HepG2 (cell line): ENCODE data around the gene ABCC1. TPM values are rescaled to one million over a fixed set of nuclear protein-coding genes. Genes with fewer than 3 reads are reported as not detected.

ENCODE experiments used
- ATAC-seq: fragments of 200-7000 bp; cut with Tn5 transposase; 3 replicates; pipeline ENCODE4 v1.9.1; 2020; ENCODE audit warnings: mild to moderate bottlenecking, moderate library complexity
- BruUV-seq: library from RNA; stranded (reverse); fragments of 400-500 nt; replicated peaks from 2 replicates; lab custom pipeline; 2021; lab: Mats Ljungman, UMichigan
- CTCF ChIA-PET: fragments of 300-600 bp; formaldehyde crosslinking; extraction: SDS; loops from one replicate; lab custom pipeline; 2021; ENCODE audit warnings: low total read pairs, inconsistent platforms, low intra/inter-chr PET ratio; lab: Yijun Ruan, JAX
- POLR2A ChIA-PET: fragments of 350-600 bp; sonication (Branson Sonifier 250); formaldehyde crosslinking; loops from one replicate; lab custom pipeline; 2020; ENCODE audit warnings: antibody characterized with exemption, inconsistent platforms; lab: Yijun Ruan, JAX
- DNase-seq: peaks from one replicate; pipeline ENCODE4 v3.0.0-alpha.2; 2015; ENCODE audit warnings: low spot score
- FAIRE-seq: peaks from 3 replicates; lab custom pipeline; 2011; peaks lifted over from hg19 to GRCh38; lab: Jason Lieb, UNC
- H2AFZ ChIP-seq: one replicate; pipeline ENCODE4 v1.6.1; 2011; ENCODE audit warnings: low read length, inconsistent platforms
- H3K27ac ChIP-seq: fragments of 300-600 bp; 3 replicates; pipeline ENCODE4 v1.8.0; 2011; ENCODE audit warnings: mixed run types, mild to moderate bottlenecking, mixed read lengths, low read length, inconsistent platforms; ENCODE audit not compliant: insufficient read depth; ENCODE audit errors: extremely low read length
- H3K27me3 ChIP-seq, 2 experiments: fragments of 200-600 bp in 1 of 2; 2 replicates in 1 of 2; 3 replicates in 1 of 2; pipeline versions ENCODE4 v1.6.0 to v1.8.0; 2011; ENCODE audit warnings: low read length in 2 of 2, mild to moderate bottlenecking in 2 of 2, moderate library complexity in 2 of 2, inconsistent platforms in 1 of 2; ENCODE audit not compliant: insufficient read depth in 2 of 2, control insufficient read depth in 1 of 2
- H3K36me3 ChIP-seq, 2 experiments: fragments of 200-600 bp in 1 of 2; replicated peaks in 1 of 2; 2 replicates in 1 of 2; 3 replicates in 1 of 2; pipeline versions ENCODE4 v1.5.1 to v1.8.0; 2011; ENCODE audit warnings: low read length in 2 of 2, inconsistent platforms in 1 of 2; ENCODE audit not compliant: insufficient read depth in 2 of 2, control insufficient read depth in 1 of 2
- H3K4me1 ChIP-seq: 2 replicates; pipeline ENCODE4 v1.5.1; 2012; ENCODE audit warnings: low read length, inconsistent platforms; ENCODE audit not compliant: insufficient read depth
- H3K4me2 ChIP-seq: 2 replicates; pipeline ENCODE4 v1.6.0; 2011; ENCODE audit warnings: low read depth, low read length, inconsistent platforms
- H3K4me3 ChIP-seq, 3 experiments: fragments of 200-600 bp in 1 of 3; sonication (generic), shearing (Covaris generic) in 1 of 3; replicated peaks in 1 of 3; 2 replicates each; pipeline ENCODE4 v1.5.1; 2011 to 2016; ENCODE audit warnings: low read length in 3 of 3, inconsistent platforms in 2 of 3, low read depth in 2 of 3, mild to moderate bottlenecking in 2 of 3, control low read depth in 1 of 3, mixed read lengths in 1 of 3; ENCODE audit not compliant: insufficient read depth in 1 of 3
- H3K79me2 ChIP-seq: one replicate; pipeline ENCODE4 v1.6.1; 2011; ENCODE audit warnings: low read length, inconsistent platforms; ENCODE audit not compliant: insufficient read depth
- H3K9ac ChIP-seq: 2 replicates; pipeline ENCODE4 v1.6.0; 2011; ENCODE audit warnings: mild to moderate bottlenecking, low read depth, low read length, inconsistent platforms; ENCODE audit not compliant: insufficient read depth
- H3K9me3 ChIP-seq: 2 replicates; pipeline ENCODE4 v1.5.1; 2012; ENCODE audit warnings: mild to moderate bottlenecking, low read length
- H4K20me1 ChIP-seq: 2 replicates; pipeline ENCODE4 v1.6.0; 2011; ENCODE audit warnings: inconsistent platforms, mild to moderate bottlenecking, low read length, moderate library complexity; ENCODE audit not compliant: insufficient read depth
- ETV5 ChIP-seq: IDR thresholded peaks from 2 replicates; pipeline ENCODE4 v1.6.1; 2018; ENCODE audit warnings: missing biosample characterization, missing genetic modification reagents, inconsistent platforms, borderline replicate concordance
- ISX ChIP-seq: sonication (generic); formaldehyde crosslinking; conservative IDR thresholded peaks from 2 replicates; pipeline ENCODE4 v1.5.0; 2020; ENCODE audit warnings: missing genetic modification reagents
- MATR3 ChIP-seq: sonication (generic); formaldehyde crosslinking; IDR thresholded peaks from 2 replicates; pipeline ENCODE4 v1.4.0; 2020; ENCODE audit warnings: missing genetic modification reagents
- MED1 ChIP-seq: sonication (generic); formaldehyde crosslinking; IDR thresholded peaks from 2 replicates; pipeline ENCODE4 v1.4.0; 2020; ENCODE audit warnings: missing genetic modification reagents
- NR2F6 ChIP-seq, 2 experiments: IDR thresholded peaks; 2 replicates each; pipeline ENCODE4 v1.6.1; 2016; ENCODE audit warnings: antibody characterized with exemption in 1 of 2, mild to moderate bottlenecking in 1 of 2
- PITX1 ChIP-seq: sonication (generic); formaldehyde crosslinking; IDR thresholded peaks from 2 replicates; pipeline ENCODE4 v1.5.1; 2020; ENCODE audit warnings: mild to moderate bottlenecking, missing genetic modification reagents
- RCOR2 ChIP-seq: IDR thresholded peaks from 2 replicates; pipeline ENCODE4 v1.6.1; 2016; ENCODE audit warnings: missing biosample characterization, missing genetic modification reagents
- SALL1 ChIP-seq: sonication (generic); formaldehyde crosslinking; IDR thresholded peaks from 2 replicates; pipeline ENCODE4 v1.8.0; 2022; ENCODE audit warnings: mild to moderate bottlenecking, missing genetic modification reagents
- ZBTB34 ChIP-seq: sonication (generic); formaldehyde crosslinking; IDR thresholded peaks from 2 replicates; pipeline ENCODE4 v1.8.0; 2022; ENCODE audit warnings: mild to moderate bottlenecking, missing genetic modification reagents
- ZBTB37 ChIP-seq: sonication (generic); formaldehyde crosslinking; IDR thresholded peaks from 2 replicates; pipeline ENCODE4 v1.4.0; 2020; ENCODE audit warnings: mild to moderate bottlenecking, missing genetic modification reagents
- ZBTB44 ChIP-seq: sonication (generic); formaldehyde crosslinking; IDR thresholded peaks from 2 replicates; pipeline ENCODE4 v1.4.0; 2020; ENCODE audit warnings: missing genetic modification reagents
- ZNF143 ChIP-seq: sonication (generic); formaldehyde crosslinking; IDR thresholded peaks from 2 replicates; pipeline ENCODE4 v1.4.0; 2020; ENCODE audit warnings: missing genetic modification reagents
- ZNF639 ChIP-seq: conservative IDR thresholded peaks from 2 replicates; pipeline ENCODE4 v1.6.1; 2018; ENCODE audit warnings: missing genetic modification reagents
- ZNF660 ChIP-seq: sonication (generic); formaldehyde crosslinking; IDR thresholded peaks from 2 replicates; pipeline ENCODE4 v1.5.1; 2020; ENCODE audit warnings: mild to moderate bottlenecking, low read depth, missing genetic modification reagents, borderline replicate concordance
- ZNF709 ChIP-seq: sonication (generic); formaldehyde crosslinking; IDR thresholded peaks from 2 replicates; pipeline ENCODE4 v1.5.0; 2020; ENCODE audit warnings: mild to moderate bottlenecking, missing genetic modification reagents
- WGBS: methylation state at CpG from one replicate; pipeline ENCODE4 v1.1.6; 2017; ENCODE audit warnings: low lambda C conversion rate; 5-methylcytosine and 5-hydroxymethylcytosine counted together
- in situ Hi-C: cut with HindIII; loops from 2 replicates; pipeline ENCODE4 v1.10.0; 2017; ENCODE audit warnings: low pct_unique_long_range_greater_than_20kb; ENCODE audit not compliant: extremely low pct_ligation_motif_present
- intact Hi-C: fragments of 100-400 bp; cut with micrococcal nuclease; formaldehyde crosslinking; loops from one replicate; pipeline ENCODE4 v1.10.0; 2022; ENCODE audit not compliant: unreplicated experiment
- polyA plus RNA-seq, 8 experiments: library from polyadenylated mRNA; depleted of rRNA in 3 of 8; stranded (reverse) in 7 of 8; unstranded in 1 of 8; fragments of >200 nt; fragmentation: Illumina TruSeq in 4 of 8; extraction: Trizol in 4 of 8; gene quantifications; 2 replicates each; pipeline versions ENCODE4 v1.2.1 to v1.2.3, GENCODE V29; 2011 to 2016; ENCODE audit warnings: low read depth in 4 of 8, missing spikeins in 1 of 8, mixed read lengths in 1 of 8; ENCODE audit not compliant: insufficient read depth in 1 of 8
- total RNA-seq, 5 experiments: library from RNA; depleted of rRNA; stranded (reverse); fragments of >200 nt; fragmentation: Illumina TruSeq; extraction: Trizol; gene quantifications; 2 replicates each; pipeline ENCODE4 v1.2.3, GENCODE V29; 2016; ENCODE audit warnings: low read depth in 1 of 5

ABCC1 gene
- total and polyA plus RNA-seq, 2 of the 13 experiments (the other 11 are each of a cell fraction or from before 2014, with no cell fraction given): 13.0 to 30.6 TPM

- TF ChIP-seq SALL1 (CRISPR knock-in tag): peak; percentile 97
- peak; percentile 56; the same call in 1 of the 2 replicates for TF ChIP-seq ZBTB34
- peak; percentile 89 for TF ChIP-seq RCOR2 (CRISPR knock-in tag)
- TF ChIP-seq ZNF143 (CRISPR knock-in tag): peak; percentile 32; the same call in 1 of the 2 replicates
- TF ChIP-seq NR2F6 (IDR thresholded peaks at IDR 0.05): peak; percentile 99
- TF ChIP-seq NR2F6 (CRISPR knock-in tag; IDR thresholded peaks at IDR 0.05): peak; percentile 100
- peak; percentile 38; the same call in 1 of the 2 replicates for TF ChIP-seq ZBTB37 (CRISPR knock-in tag)
- TF ChIP-seq PITX1 (CRISPR knock-in tag): peak; percentile 55; the same call in 1 of the 2 replicates
- TF ChIP-seq, all 625 proteins: peak for 263
Measured at GRCh38 chr16:15996432-15997109, 47.2 kb downstream of the ABCC1 start (continued).

- Histone ChIP-seq H4K20me1 (peaks cover 35% of the 10 kb centered on the region), H3K27ac (no peak overlapping the region)
- WGBS: 96% methylated on average over 1 of the region's 1 CpG
- TF ChIP-seq MATR3 (CRISPR knock-in tag) (no peak), ZNF660 (CRISPR knock-in tag) (no peak), ETV5 (CRISPR knock-in tag) (no peak), ZBTB44 (no peak), ISX (CRISPR knock-in tag) (no peak), MED1 (CRISPR knock-in tag) (no peak), ZNF639 (CRISPR knock-in tag) (no peak), ZNF709 (CRISPR knock-in tag) (no peak)
- TF ChIP-seq, all 625 proteins: peak for 0
- in situ Hi-C loops (no loop called here), intact Hi-C loops (no loop called here)
- no peaks in the 10 kb centered on the region for H3K36me3 ChIP-seq
- H3K79me2 ChIP-seq: peaks cover 11% of the 10 kb centered on the region
- POLR2A ChIA-PET: no interaction called here
- no peak for ATAC-seq
- peaks cover 38% of the 10 kb centered on the region for H3K4me1 ChIP-seq
- H2AFZ ChIP-seq: no peak overlapping the region
- H3K9ac ChIP-seq: no peak overlapping the region
- no peak overlapping the region for H3K4me3 ChIP-seq
- H3K9me3 ChIP-seq: no peaks in the 10 kb centered on the region
- no peak overlapping the region for H3K4me2 ChIP-seq
- no peak for DNase-seq
- FAIRE-seq: no peak
- CTCF ChIA-PET: no interaction called here
- no peaks in the 10 kb centered on the region for H3K27me3 ChIP-seq
- BruUV-seq: no TSS peak
Measured at GRCh38 chr16:16000685-16001084, 51.3 kb downstream of the ABCC1 start.
